Esophagus muscularis mucosa (tissue), 3 donors: ENCODE measurements around the gene CHCHD6.

ENCODE experiments used
- CTCF ChIP-seq, 3 experiments: fragments of 200-600 bp in 2 of 3; fragments of 450-650 bp in 1 of 3; sonication (generic) in 2 of 3; IDR thresholded peaks; one replicate each; pipeline ENCODE4 v1.5.1; 2017 to 2019; ENCODE audit warnings: antibody characterized with exemption in 3 of 3, mild to moderate bottlenecking in 2 of 3, moderate library complexity in 1 of 3
- POLR2A ChIP-seq: fragments of 450-650 bp; IDR thresholded peaks from one replicate; pipeline ENCODE4 v1.6.1; 2017; ENCODE audit warnings: antibody characterized with exemption, moderate library complexity, mild to moderate bottlenecking, low read depth

- TF ChIP-seq CTCF (IDR thresholded peaks at IDR 0.05), result no peak
- TF ChIP-seq POLR2A, result no peak
These were observed 73.3 kb downstream of the CHCHD6 start for GRCh38 chr3:126777366-126777765.
